Superior temporal gyrus (tissue), 1 donor: ENCODE results near the gene IL17RB.

Experiments used
- DNase-seq: peaks from one replicate; pipeline ENCODE4 v3.0.0-alpha.2; 2016; ENCODE audit errors: extremely low spot score

IL17RB gene

GRCh38 chr3:53862241-53862640, 15.9 kb downstream of the IL17RB start:
- no peak for DNase-seq

GRCh38 chr3:53863145-53863544, 16.8 kb downstream of the IL17RB start:
- no peak for DNase-seq

GRCh38 chr3:53865732-53866499, 19.5 kb downstream of the IL17RB start:
- DNase-seq, result no peak

GRCh38 chr3:53880396-53881345, 34.3 kb downstream of the IL17RB start:
- DNase-seq, result no peak

GRCh38 chr3:53881691-53882593, 35.6 kb downstream of the IL17RB start, which contains the start of gene ACTR8:
Gene ACTR8 (minus strand): TSS chr3:53882152. CDS start chr3:53882101, 51 bp downstream.
- DNase-seq, result peak; percentile 80

GRCh38 chr3:53883008-53883407, 36.6 kb downstream of the IL17RB start:
- DNase-seq, result no peak

- DNase-seq, result no peak
These were observed 38.3 kb downstream of the IL17RB start for GRCh38 chr3:53884623-53885022.

GRCh38 chr3:53885239-53885638, 38.9 kb downstream of the IL17RB start:
- peak; percentile 75 for DNase-seq

- no peak for DNase-seq
These were observed 41.1 kb downstream of the IL17RB start for GRCh38 chr3:53887446-53887845.

- no peak for DNase-seq
These were observed 41.9 kb downstream of the IL17RB start for GRCh38 chr3:53888232-53888631.

- DNase-seq, result peak; percentile 36
These were observed 44.5 kb downstream of the IL17RB start for GRCh38 chr3:53890726-53891475.

- DNase-seq, result peak; percentile 100
These were observed 45.3 kb downstream of the IL17RB start, which contains the start of gene SELENOK for GRCh38 chr3:53891497-53892285. Gene SELENOK (minus strand): TSS chr3:53891859.

GRCh38 chr3:53892286-53892637, 45.9 kb downstream of the IL17RB start:
- DNase-seq, result no peak

- no peak for DNase-seq
These were observed 53.4 kb downstream of the IL17RB start for GRCh38 chr3:53899750-53900149.

GRCh38 chr3:53900666-53901331, 54.4 kb downstream of the IL17RB start:
- no peak for DNase-seq

GRCh38 chr3:53902067-53902466, 55.7 kb downstream of the IL17RB start:
- DNase-seq, result no peak

- DNase-seq, result no peak
These were observed 56.3 kb downstream of the IL17RB start for GRCh38 chr3:53902711-53903110.

- DNase-seq, result no peak
These were observed 67.0 kb downstream of the IL17RB start for GRCh38 chr3:53913401-53913800.
